HL-60/S4 treated with retinoic acid at 250 ng/mL for 4 days and 3 days (cell line): ENCODE measurements around the gene ACSBG1.

Experiments
- in situ Hi-C: fragments of 300-500 bp; cut with MboI; formaldehyde crosslinking; loops from 2 replicates; pipeline ENCODE4 v1.7.0; 2022; ENCODE audit warnings: low sequenced_read_pairs

The ACSBG1 gene

GRCh38 chr15:78225783-78226541 is 8.4 kb downstream of the ACSBG1 start:
- in situ Hi-C loops: loop anchor here (25.0 kb wide), 1 partner anchor 264 kb away; no protein-coding TSS in a partner anchor

GRCh38 chr15:78224023-78224411 is 10.3 kb downstream of the ACSBG1 start:
- in situ Hi-C loops: no loop called here

GRCh38 chr15:78223396-78224022 is 10.9 kb downstream of the ACSBG1 start:
- in situ Hi-C loops: no loop called here

- in situ Hi-C loops: no loop called here
Measured at GRCh38 chr15:78222745-78223395, 11.5 kb downstream of the ACSBG1 start.

- in situ Hi-C loops: no loop called here
Measured at GRCh38 chr15:78220713-78221112, 13.7 kb downstream of the ACSBG1 start.

- in situ Hi-C loops: no loop called here
Measured at GRCh38 chr15:78216276-78217104, 17.9 kb downstream of the ACSBG1 start.

GRCh38 chr15:78213956-78214355 is 20.4 kb downstream of the ACSBG1 start:
- in situ Hi-C loops: no loop called here

- in situ Hi-C loops: no loop called here
Measured at GRCh38 chr15:78213425-78213750, 21.0 kb downstream of the ACSBG1 start.

GRCh38 chr15:78212546-78213424 is 21.6 kb downstream of the ACSBG1 start:
- in situ Hi-C loops: no loop called here

- in situ Hi-C loops: no loop called here
Measured at GRCh38 chr15:78212008-78212407, 22.4 kb downstream of the ACSBG1 start.

GRCh38 chr15:78211189-78211921 is 23.0 kb downstream of the ACSBG1 start:
- in situ Hi-C loops: no loop called here

- in situ Hi-C loops: no loop called here
Measured at GRCh38 chr15:78210349-78210717, 24.0 kb downstream of the ACSBG1 start.

GRCh38 chr15:78209646-78210348 is 24.6 kb downstream of the ACSBG1 start:
- in situ Hi-C loops: no loop called here

GRCh38 chr15:78208887-78209645 is 25.3 kb downstream of the ACSBG1 start:
- in situ Hi-C loops: no loop called here

- in situ Hi-C loops: no loop called here
Measured at GRCh38 chr15:78208341-78208844, 26.0 kb downstream of the ACSBG1 start.

GRCh38 chr15:78207641-78208340 is 26.6 kb downstream of the ACSBG1 start:
- in situ Hi-C loops: no loop called here

GRCh38 chr15:78207110-78207458 is 27.3 kb downstream of the ACSBG1 start:
- in situ Hi-C loops: no loop called here
